Transverse colon (tissue), 4 donors: Measurements from ENCODE around the gene PLCB1. TPM values are rescaled to one million over a fixed set of nuclear protein-coding genes. Genes with fewer than 3 reads are reported as not detected.

Source experiments
- DNase-seq: peaks from one replicate; pipeline ENCODE4 v3.0.0-alpha.2; 2019
- H3K27ac ChIP-seq, 4 donors: fragments of 200-600 bp; sonication (generic); 2 replicates each; pipeline ENCODE4 v1.5.1; 2016 to 2018; ENCODE audit warnings: inconsistent platforms in 4 of 4
- H3K27me3 ChIP-seq: fragments of 200-600 bp; sonication (generic); 2 replicates; pipeline ENCODE4 v1.5.1; 2017; ENCODE audit warnings: inconsistent platforms
- H3K36me3 ChIP-seq, 4 donors: fragments of 200-600 bp; sonication (generic); 2 replicates each; pipeline ENCODE4 v1.5.1; 2017 to 2019; ENCODE audit warnings: inconsistent platforms in 4 of 4
- H3K4me1 ChIP-seq, 4 donors: fragments of 200-600 bp; sonication (generic); 2 replicates each; pipeline ENCODE4 v1.5.1; 2017 to 2020; ENCODE audit warnings: inconsistent platforms in 4 of 4
- H3K4me3 ChIP-seq, 4 donors: fragments of 200-600 bp; sonication (generic); 1 replicate in 1 of 4; 2 replicates in 3 of 4; pipeline versions ENCODE4 v1.5.1 to v1.6.1; 2017 to 2019; ENCODE audit warnings: inconsistent platforms in 4 of 4
- H3K9me3 ChIP-seq, 2 donors: fragments of 200-600 bp; sonication (generic); 2 replicates each; pipeline ENCODE4 v1.5.1; 2017 to 2019; ENCODE audit warnings: inconsistent platforms in 2 of 2
- EP300 ChIP-seq: sonication (generic); formaldehyde crosslinking; IDR thresholded peaks from one replicate; pipeline ENCODE4 v1.6.1; 2017; ENCODE audit warnings: antibody characterized with exemption, low read depth
- POLR2A ChIP-seq: fragments of 450-650 bp; IDR thresholded peaks from one replicate; pipeline ENCODE4 v1.6.1; 2016; ENCODE audit warnings: antibody characterized with exemption, mild to moderate bottlenecking, moderate library complexity
- POLR2AphosphoS5 ChIP-seq, 3 donors: sonication (generic); formaldehyde crosslinking; IDR thresholded peaks; one replicate each; pipeline ENCODE4 v1.6.1; 2016; ENCODE audit warnings: antibody characterized with exemption in 3 of 3
- WGBS, 2 donors: methylation state at CpG; one replicate each; pipeline ENCODE4 v1.1.5; 2018; ENCODE audit warnings: low coverage in 1 of 2; 5-methylcytosine and 5-hydroxymethylcytosine counted together
- in situ Hi-C, 4 donors: fragments of 200-750 bp; cut with MboI; loops; one replicate each; pipeline versions ENCODE4 v1.15.0 to v1.15.1; 2017; ENCODE audit warnings: low sequenced_read_pairs in 3 of 4, low pct_ligation_motif_present in 1 of 4, low pct_unique_long_range_greater_than_20kb in 1 of 4
- intact Hi-C: fragments of 100-400 bp; cut with DNase I; formaldehyde crosslinking; loops from one replicate; pipeline ENCODE4 v1.15.1; 2023; ENCODE audit warnings: low total_unique reads
- total RNA-seq, 4 donors: library from RNA; depleted of rRNA; stranded (reverse); fragments of >200 nt; gene quantifications; one replicate each; pipeline ENCODE4 v1.1.0, GENCODE V29; 2016
- TF ChIP-seq, protein P1 (sequence below), 5 experiments: fragments of 200-600 bp in 3 of 5; fragments of 450-650 bp in 2 of 5; sonication (generic) in 3 of 5; IDR thresholded peaks; 1 replicate in 2 of 5; 2 replicates in 3 of 5; pipeline ENCODE4 v1.5.1; 2016 to 2017; ENCODE audit warnings: antibody characterized with exemption in 5 of 5, inconsistent platforms in 3 of 5, mild to moderate bottlenecking in 2 of 5, moderate library complexity in 1 of 5

PLCB1 gene
- total RNA-seq, 4 donors from 2014 or later: 13.1 to 18.6 (median 15.8) TPM

DNA sequence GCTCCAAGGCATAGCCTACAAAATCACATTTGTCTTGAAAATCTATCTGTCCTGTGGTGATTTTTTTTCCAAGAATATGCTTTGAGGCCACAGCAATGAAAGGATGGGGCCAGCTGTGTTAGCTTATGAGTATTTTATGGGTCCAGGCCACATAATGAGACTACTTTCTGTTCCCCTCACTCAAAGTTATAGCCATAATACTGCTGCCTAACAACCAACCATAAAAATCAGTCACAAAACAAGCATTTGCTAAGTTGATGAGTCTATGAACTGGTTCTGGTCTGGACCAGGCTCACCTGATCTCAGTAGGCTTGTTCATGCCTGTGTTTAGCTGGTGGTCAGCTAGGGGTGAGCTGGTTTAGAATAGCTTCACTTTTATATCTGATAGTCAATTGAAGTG, 744.3 kb downstream of the PLCB1 start:
- no peak for DNase-seq
- Histone ChIP-seq H3K27me3 (no peaks in the 10 kb centered on the region), H3K27ac (no peak overlapping the region), H3K36me3 (no peaks in the 10 kb centered on the region), H3K4me1 (peaks cover 0 to 6% (median 0%) of the 10 kb centered on the region in 4 donors), H3K9me3 (no peaks in the 10 kb centered on the region), H3K4me3 (no peak overlapping the region)
- intact Hi-C loops (no loop called here), in situ Hi-C loops (no loop called here)
- TF ChIP-seq POLR2AphosphoS5 (IDR thresholded peaks at IDR 0.05) (no peak), EP300 (no peak)
- TF ChIP-seq, protein P1, sequence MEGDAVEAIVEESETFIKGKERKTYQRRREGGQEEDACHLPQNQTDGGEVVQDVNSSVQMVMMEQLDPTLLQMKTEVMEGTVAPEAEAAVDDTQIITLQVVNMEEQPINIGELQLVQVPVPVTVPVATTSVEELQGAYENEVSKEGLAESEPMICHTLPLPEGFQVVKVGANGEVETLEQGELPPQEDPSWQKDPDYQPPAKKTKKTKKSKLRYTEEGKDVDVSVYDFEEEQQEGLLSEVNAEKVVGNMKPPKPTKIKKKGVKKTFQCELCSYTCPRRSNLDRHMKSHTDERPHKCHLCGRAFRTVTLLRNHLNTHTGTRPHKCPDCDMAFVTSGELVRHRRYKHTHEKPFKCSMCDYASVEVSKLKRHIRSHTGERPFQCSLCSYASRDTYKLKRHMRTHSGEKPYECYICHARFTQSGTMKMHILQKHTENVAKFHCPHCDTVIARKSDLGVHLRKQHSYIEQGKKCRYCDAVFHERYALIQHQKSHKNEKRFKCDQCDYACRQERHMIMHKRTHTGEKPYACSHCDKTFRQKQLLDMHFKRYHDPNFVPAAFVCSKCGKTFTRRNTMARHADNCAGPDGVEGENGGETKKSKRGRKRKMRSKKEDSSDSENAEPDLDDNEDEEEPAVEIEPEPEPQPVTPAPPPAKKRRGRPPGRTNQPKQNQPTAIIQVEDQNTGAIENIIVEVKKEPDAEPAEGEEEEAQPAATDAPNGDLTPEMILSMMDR (IDR thresholded peaks at IDR 0.05): no peak

DNA sequence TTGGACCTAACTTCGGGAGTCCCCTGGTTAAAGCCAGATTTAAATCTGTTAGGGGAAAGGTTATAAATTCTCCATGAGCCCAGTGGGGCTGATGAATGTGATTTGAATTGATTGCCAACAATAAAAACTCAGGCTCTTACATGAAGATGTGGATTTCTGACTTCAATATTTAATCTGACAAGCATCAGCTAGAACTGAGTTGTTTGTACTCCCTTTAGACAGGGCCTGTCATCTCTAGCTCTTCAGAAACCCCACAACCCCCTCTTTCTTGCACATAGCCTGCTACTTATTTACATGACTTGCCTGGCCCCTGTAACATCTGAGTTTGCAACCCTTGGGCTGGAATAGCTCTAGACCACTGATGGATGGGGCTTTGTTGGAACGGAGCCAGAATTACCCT, 745.2 kb downstream of the PLCB1 start:
- H3K9me3 ChIP-seq: no peaks in the 10 kb centered on the region
- DNase-seq: no peak
- H3K4me3 ChIP-seq: no peak overlapping the region
- no peaks in the 10 kb centered on the region for H3K36me3 ChIP-seq
- intact Hi-C loops: no loop called here
- in situ Hi-C loops: no loop called here
- no peak for TF ChIP-seq EP300
- no peak for TF ChIP-seq POLR2AphosphoS5 (IDR thresholded peaks at IDR 0.05)
- TF ChIP-seq, protein P1 (IDR thresholded peaks at IDR 0.05): no peak
- no peak for TF ChIP-seq POLR2A
- 76 to 84% methylated on average over 2 of the region's 2 CpGs for WGBS, 2 donors
- H3K27me3 ChIP-seq: no peaks in the 10 kb centered on the region
- H3K27ac ChIP-seq: no peak overlapping the region
- peaks cover 0 to 6% (median 0%) of the 10 kb centered on the region in 4 donors for H3K4me1 ChIP-seq

DNA sequence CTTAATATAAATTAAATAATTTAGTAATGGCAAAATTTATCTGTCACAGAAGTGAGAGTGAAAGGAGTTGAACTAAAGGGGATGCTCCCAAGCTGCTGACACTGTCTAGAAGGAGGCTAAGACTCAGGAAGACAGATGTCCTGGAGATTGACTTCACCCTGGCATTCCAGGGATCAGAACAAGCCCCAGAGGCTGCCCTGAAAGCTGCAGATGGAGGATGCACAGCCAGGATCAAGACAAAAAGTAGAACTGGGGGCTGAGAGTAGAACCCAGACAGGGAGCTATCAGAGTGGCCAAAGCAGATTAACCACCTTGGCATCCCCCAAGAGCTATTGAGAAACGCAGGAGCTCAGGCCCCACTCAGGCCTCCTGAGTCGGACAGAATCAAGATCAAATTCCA, 747.6 kb downstream of the PLCB1 start:
- intact Hi-C loops: no loop called here
- H3K27ac ChIP-seq: no peak overlapping the region
- H3K4me3 ChIP-seq: no peak overlapping the region
- no peak for TF ChIP-seq POLR2AphosphoS5 (IDR thresholded peaks at IDR 0.05)
- TF ChIP-seq, protein P1 (IDR thresholded peaks at IDR 0.05): no peak
- no peaks in the 10 kb centered on the region for H3K27me3 ChIP-seq
- 87 to 100% methylated on average over 1 to 2 of the region's 2 CpGs for WGBS, 2 donors
- H3K9me3 ChIP-seq: no peaks in the 10 kb centered on the region
- no peaks in the 10 kb centered on the region for H3K36me3 ChIP-seq
- H3K4me1 ChIP-seq: peaks cover 0 to 6% (median 0%) of the 10 kb centered on the region in 4 donors
- in situ Hi-C loops: no loop called here
- DNase-seq: no peak

DNA sequence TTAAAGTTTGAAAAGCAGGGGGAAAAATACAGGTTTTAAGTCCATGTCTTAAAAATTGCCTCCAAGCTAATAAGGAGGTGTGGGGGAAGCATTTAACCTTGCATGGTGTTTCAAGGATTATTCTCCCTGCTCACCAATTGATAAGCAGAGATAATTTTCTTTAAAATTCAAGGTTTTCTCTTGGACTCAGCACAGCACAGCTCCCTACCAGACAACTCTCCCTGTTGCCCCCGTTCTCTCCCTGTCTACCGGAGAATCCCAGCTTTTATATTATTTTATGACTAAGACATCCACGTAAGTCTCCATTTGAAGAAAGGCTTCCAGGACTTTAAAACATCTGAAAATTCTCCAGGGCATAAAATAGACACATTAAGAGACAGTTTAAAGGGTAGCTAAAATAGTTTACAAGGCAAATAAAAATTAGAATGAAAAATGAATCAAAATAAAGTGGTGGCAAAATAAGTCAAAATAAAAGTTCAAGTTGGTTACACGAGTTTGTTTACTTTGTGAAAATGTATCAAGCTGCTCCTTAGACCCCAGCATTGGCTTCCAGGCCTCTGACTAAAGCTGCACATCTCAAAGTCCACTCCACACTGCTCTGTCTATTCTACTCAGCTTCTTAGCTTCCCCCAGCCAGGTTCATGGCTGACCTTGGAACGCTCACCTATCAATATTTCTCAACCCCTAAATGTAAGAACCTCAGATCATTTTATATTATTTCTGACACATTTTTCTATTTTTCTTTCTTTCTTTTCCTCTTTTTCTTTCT, 748.2 kb downstream of the PLCB1 start:
- intact Hi-C loops: no loop called here
- no peak for DNase-seq
- peaks cover 0 to 6% (median 0%) of the 10 kb centered on the region in 4 donors for H3K4me1 ChIP-seq
- H3K4me3 ChIP-seq: no peak overlapping the region
- no peaks in the 10 kb centered on the region for H3K27me3 ChIP-seq
- no peaks in the 10 kb centered on the region for H3K9me3 ChIP-seq
- TF ChIP-seq POLR2A (no peak), POLR2AphosphoS5 (IDR thresholded peaks at IDR 0.05) (no peak), EP300 (no peak)
- TF ChIP-seq, protein P1 (IDR thresholded peaks at IDR 0.05): no peak
- in situ Hi-C loops: no loop called here
- no peak overlapping the region for H3K27ac ChIP-seq
- 64 to 71% methylated on average over 2 to 5 of the region's 5 CpGs for WGBS, 2 donors
- no peaks in the 10 kb centered on the region for H3K36me3 ChIP-seq
